Epidermal melanocyte (primary cell): ENCODE measurements around the gene TSHZ2.
"Not testable (repeated sequence)": the region's sequence is repeated elsewhere in the genome, so short reads cannot be mapped to it uniquely, and the experiment has no call there.

Experiments
- DNase-seq: peaks from one replicate; pipeline ENCODE4 v3.0.0; 2011; ENCODE audit warnings: low spot score; ENCODE audit not compliant: insufficient read length

The TSHZ2 gene

GRCh38 chr20:53403029-53403428 lies 430.9 kb downstream of the TSHZ2 start:
- DNase-seq = no peak

GRCh38 chr20:53405139-53405538 lies 433.0 kb downstream of the TSHZ2 start:
- DNase-seq = no peak

- no peak for DNase-seq
Measured at GRCh38 chr20:53406580-53406979, 434.4 kb downstream of the TSHZ2 start.

GRCh38 chr20:53408691-53409446 lies 436.7 kb downstream of the TSHZ2 start:
- DNase-seq = no peak

- DNase-seq = no peak
Measured at GRCh38 chr20:53409447-53409717, 437.2 kb downstream of the TSHZ2 start.

- DNase-seq = no peak
Measured at GRCh38 chr20:53411129-53411528, 439.0 kb downstream of the TSHZ2 start.

- DNase-seq = no peak
Measured at GRCh38 chr20:53411891-53412290, 439.7 kb downstream of the TSHZ2 start.

GRCh38 chr20:53412577-53413185 lies 440.5 kb downstream of the TSHZ2 start:
- DNase-seq = no peak

GRCh38 chr20:53413186-53413631 lies 441.1 kb downstream of the TSHZ2 start:
- DNase-seq = no peak

GRCh38 chr20:53413845-53414244 lies 441.7 kb downstream of the TSHZ2 start:
- not testable (repeated sequence) for DNase-seq

- no peak for DNase-seq
Measured at GRCh38 chr20:53419693-53420460, 447.7 kb downstream of the TSHZ2 start.

GRCh38 chr20:53421343-53421742 lies 449.2 kb downstream of the TSHZ2 start:
- no peak for DNase-seq

- DNase-seq = no peak
Measured at GRCh38 chr20:53422039-53422438, 449.9 kb downstream of the TSHZ2 start.

GRCh38 chr20:53423587-53424146 lies 451.5 kb downstream of the TSHZ2 start:
- DNase-seq = no peak

GRCh38 chr20:53425481-53425880 lies 453.3 kb downstream of the TSHZ2 start:
- no peak for DNase-seq

- no peak for DNase-seq
Measured at GRCh38 chr20:53425941-53426340, 453.8 kb downstream of the TSHZ2 start.

GRCh38 chr20:53426766-53427312 lies 454.7 kb downstream of the TSHZ2 start:
- DNase-seq = no peak

GRCh38 chr20:53427951-53428350 lies 455.8 kb downstream of the TSHZ2 start:
- no peak for DNase-seq

GRCh38 chr20:53428588-53428987 lies 456.4 kb downstream of the TSHZ2 start:
- no peak for DNase-seq

GRCh38 chr20:53428996-53429395 lies 456.8 kb downstream of the TSHZ2 start:
- no peak for DNase-seq

GRCh38 chr20:53434662-53435061 lies 462.5 kb downstream of the TSHZ2 start:
- DNase-seq = no peak

- DNase-seq = not testable (repeated sequence)
Measured at GRCh38 chr20:53436927-53437326, 464.8 kb downstream of the TSHZ2 start.
